A549 treated with CORT108297 at 1 μM for 4 hours (cell line): Measurements from ENCODE around the gene CAMTA2. TPM values are rescaled to one million over a fixed set of nuclear protein-coding genes. Genes with fewer than 3 reads are reported as not detected.

Experiments
- total RNA-seq: library from RNA; stranded (reverse); fragments of 200-300 nt; extraction: Qiagen RNA extraction; gene quantifications from 5 replicates; pipeline ENCODE4 v1.2.3, GENCODE V29; 2022

Gene CAMTA2, protein sequence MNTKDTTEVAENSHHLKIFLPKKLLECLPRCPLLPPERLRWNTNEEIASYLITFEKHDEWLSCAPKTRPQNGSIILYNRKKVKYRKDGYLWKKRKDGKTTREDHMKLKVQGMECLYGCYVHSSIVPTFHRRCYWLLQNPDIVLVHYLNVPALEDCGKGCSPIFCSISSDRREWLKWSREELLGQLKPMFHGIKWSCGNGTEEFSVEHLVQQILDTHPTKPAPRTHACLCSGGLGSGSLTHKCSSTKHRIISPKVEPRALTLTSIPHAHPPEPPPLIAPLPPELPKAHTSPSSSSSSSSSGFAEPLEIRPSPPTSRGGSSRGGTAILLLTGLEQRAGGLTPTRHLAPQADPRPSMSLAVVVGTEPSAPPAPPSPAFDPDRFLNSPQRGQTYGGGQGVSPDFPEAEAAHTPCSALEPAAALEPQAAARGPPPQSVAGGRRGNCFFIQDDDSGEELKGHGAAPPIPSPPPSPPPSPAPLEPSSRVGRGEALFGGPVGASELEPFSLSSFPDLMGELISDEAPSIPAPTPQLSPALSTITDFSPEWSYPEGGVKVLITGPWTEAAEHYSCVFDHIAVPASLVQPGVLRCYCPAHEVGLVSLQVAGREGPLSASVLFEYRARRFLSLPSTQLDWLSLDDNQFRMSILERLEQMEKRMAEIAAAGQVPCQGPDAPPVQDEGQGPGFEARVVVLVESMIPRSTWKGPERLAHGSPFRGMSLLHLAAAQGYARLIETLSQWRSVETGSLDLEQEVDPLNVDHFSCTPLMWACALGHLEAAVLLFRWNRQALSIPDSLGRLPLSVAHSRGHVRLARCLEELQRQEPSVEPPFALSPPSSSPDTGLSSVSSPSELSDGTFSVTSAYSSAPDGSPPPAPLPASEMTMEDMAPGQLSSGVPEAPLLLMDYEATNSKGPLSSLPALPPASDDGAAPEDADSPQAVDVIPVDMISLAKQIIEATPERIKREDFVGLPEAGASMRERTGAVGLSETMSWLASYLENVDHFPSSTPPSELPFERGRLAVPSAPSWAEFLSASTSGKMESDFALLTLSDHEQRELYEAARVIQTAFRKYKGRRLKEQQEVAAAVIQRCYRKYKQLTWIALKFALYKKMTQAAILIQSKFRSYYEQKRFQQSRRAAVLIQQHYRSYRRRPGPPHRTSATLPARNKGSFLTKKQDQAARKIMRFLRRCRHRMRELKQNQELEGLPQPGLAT
- 29.0 to 37.2 TPM (median 36.7 TPM) in 5 replicates for total RNA-seq

DNA sequence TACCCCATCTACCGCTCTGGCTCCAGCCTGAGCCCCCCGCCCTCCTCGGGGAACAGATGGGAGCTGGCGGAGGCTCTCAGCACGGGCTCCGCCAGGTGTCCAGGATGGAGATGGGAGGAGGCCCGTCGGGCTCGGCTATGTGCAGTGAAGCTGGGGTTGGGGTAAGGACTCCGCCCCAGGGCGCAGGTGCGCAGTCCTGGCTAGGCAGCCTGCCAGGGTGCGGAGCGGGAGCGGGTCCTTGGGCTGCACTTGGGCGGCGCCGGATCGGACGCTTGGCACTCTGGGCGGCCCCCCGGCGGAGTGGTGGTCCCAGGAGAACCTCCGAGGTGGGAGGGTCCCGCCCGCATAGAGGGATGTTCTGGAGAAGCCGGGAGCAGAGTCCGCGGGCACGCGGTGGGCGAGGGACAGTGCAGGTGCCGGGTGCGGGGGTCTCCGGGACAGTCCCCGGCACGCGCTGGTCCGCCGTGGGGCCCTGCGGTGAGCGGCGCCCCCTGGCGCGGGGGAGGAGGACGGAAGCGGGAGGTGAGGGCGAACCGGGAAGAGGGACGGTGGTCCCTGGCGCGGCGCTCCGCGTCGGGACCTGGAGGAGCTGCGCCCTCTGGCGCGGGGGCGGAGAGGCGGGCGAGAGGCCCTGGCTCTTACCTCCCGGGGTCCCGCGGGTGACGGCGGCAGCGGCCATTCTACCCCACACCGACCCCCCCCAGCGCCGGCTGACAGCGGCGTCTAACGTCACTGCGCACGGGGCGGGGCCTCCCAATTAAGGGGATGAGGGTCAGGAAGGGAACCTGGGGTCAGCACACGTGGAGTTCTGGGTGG, at the start of gene CAMTA2:
Gene CAMTA2, minus strand, starts transcription at position 725 of the 816 bp plus-strand sequence. CDS start 1,453 bp downstream, outside the sequence.

DNA sequence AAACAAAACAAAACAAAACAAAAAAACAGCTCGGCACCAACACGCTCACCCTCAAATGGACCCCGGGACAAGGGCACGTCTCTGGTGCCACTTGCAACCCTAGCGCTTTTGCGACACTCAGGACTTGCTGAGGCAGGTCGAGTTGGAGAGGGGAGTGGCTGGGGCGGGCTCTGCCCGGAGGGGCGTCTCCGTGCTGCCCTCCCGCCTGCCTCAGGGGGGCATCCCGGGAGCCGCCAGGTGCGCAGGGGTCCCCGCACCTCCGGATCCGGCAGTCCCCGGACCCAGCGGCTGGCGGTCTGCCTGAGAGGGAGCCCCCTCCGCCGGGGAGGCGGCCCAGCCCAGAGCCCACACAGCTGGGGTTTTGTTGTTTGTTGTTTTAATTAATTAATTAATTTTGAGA, 47.8 kb upstream of the CAMTA2 start, which contains the start of gene SLC52A1:
Gene SLC52A1, minus strand, starts transcription at position 112 of the 400 bp plus-strand sequence. CDS start 820 bp downstream, outside the sequence.

DNA sequence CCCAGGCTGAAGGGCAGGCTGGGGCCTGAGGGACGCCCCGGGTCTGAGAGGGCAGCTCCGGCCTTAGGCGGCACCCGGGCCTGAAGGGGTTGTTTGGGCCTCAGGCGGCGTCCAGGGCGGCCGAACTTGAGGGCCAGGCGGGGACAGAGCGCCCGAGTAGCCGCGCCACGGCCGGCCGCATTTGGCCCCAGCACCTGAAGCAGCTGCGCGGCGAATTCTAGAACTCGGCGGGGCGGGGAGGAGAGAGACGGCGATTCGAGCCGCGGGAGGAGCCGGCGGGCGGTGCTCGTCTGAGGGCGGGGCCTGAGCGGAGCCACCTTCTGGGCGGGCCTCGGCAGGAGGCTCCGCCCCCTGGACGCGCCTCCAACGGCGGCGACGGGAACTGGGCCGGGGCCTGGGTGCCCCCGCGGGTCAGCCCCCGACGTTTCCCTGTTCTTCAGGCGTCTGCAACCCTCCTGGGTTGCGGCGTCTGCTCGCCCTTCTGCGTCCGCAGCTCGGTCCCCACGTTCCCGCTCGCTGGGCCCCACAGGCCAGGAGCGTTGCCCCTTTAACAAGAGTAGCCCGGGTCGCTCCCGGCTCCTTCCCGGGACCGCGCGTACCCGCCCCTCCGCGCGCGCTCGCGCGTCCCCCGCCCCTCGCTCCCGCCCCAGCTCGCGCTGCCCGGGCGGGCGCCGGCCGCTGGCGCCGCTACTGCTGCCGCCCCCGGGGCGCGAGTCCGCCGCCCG, 10.0 kb upstream of the CAMTA2 start, which contains the start of the genes INCA1 and KIF1C:
Gene INCA1, minus strand, starts transcription at position 221 of the 725 bp plus-strand sequence. CDS start 3,085 bp downstream, outside the sequence.
Gene KIF1C, plus strand, starts transcription at position 649 of the 725 bp plus-strand sequence. CDS start 2,297 bp downstream, outside the sequence.

DNA sequence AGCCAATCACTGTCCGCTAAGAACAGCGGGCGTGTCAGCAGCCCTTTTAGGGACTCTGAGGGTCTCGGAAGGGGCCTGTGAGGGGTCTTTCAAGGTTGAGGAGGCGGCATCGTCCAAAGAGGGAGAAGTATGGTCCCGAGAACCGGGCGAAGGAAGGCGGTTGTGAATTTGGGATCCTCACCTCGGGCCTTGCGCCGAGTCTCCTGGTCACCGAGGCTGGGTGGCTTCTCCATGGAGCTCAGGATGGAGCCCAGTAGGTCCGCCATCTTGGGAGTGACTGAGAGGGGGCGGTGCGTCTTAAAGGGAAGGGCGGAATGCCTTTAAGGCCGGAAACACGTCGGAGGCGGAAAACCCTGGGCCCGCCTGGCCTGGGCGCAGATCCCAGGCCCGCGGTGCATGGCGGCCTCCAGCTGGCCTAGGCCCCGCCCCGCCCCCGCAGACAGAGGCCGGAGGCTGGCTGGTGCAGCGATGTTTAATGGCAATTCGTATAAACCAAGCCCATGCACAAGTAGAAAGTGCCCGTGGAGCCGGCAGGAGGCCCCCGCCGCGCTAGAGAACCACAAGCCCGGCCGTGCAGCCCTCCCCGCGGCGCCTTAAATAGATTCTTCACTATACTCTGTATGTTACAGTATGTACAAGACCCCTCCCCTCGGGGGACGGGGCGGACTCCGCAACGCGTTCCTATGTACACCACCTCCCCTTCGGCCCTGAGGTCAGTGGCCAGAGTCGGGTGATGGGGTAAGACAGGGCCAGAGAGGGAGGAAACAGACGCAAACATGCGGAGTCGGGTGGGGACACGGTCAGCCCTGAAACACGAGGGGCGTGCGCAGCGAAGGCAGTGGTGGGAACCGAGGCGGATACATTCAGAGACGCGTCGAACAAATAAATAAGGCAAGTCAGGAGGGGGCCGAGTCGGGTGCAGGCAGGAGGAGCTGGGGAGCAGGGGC, 19.7 kb downstream of the CAMTA2 start, which contains the start of gene SPAG7:
Gene SPAG7, minus strand, starts transcription at position 279 of the 947 bp plus-strand sequence. Its CDS starts 13 bp downstream, at position 266.

DNA sequence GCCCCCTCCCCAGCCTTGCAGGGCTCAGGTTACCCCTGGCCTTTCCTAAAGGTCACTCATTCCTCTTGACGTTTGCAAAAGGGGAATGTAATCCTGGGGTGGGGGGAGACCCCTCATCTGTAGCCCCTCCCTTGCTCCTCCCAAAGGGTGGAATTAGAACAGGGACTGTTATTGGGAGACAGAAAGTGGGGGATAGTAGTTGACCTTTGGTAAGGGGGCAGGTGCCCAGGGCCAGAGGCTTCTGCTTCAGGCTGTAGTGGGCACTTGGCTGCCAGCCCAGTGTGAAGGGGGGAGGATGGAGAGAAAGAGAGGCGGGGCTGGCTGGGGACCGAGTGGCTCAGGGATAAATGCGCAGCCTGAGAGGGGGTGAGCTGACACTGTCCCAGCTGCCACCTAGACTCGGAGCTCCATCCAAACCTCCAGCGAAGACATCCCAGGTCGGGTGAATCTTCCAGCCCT, 36.7 kb downstream of the CAMTA2 start, which contains the start of gene ENO3:
Gene ENO3, plus strand, starts transcription at position 374 of the 459 bp plus-strand sequence. CDS start 711 bp downstream, outside the sequence.

DNA sequence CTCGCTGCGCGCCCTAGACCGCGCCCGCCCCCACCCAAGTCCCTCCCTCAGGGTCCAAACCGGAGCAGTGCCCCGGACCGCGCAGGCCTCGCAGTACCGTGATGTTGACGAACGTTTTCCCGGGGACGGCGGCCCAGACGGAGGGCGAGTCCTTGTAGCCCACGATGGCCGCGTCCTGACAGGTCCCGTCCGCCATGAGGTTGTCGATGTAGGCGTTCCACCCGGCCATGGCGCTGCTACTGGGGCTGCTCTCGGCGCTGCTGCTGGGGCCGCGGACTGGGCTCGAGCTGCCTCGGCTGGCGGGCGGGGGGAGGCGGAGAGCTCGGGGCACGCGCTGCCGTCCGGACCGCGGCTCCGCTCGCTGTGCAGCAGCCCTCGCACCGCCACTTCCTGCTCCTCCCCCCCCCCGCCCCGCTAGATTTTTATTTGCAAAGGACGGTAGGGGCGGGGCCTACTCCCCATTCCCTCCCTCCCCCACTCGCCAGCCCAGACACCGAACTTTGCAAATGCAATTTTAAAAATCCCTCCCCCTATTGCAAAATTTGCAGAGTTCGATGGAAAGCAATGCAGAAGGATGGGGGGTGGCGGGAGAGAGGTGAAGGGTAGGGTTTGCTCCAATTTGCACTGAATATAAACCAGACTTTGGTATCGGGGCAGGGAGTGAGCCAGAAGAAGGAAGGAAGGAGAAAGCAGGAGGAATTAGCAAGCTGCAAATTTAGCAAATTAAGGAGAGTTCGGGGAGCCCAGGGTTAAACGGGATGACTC, 39.1 kb downstream of the CAMTA2 start, which contains the start of gene PFN1:
Gene PFN1, minus strand, starts transcription at position 365 of the 765 bp plus-strand sequence. Its CDS starts 136 bp downstream, at position 229.

DNA sequence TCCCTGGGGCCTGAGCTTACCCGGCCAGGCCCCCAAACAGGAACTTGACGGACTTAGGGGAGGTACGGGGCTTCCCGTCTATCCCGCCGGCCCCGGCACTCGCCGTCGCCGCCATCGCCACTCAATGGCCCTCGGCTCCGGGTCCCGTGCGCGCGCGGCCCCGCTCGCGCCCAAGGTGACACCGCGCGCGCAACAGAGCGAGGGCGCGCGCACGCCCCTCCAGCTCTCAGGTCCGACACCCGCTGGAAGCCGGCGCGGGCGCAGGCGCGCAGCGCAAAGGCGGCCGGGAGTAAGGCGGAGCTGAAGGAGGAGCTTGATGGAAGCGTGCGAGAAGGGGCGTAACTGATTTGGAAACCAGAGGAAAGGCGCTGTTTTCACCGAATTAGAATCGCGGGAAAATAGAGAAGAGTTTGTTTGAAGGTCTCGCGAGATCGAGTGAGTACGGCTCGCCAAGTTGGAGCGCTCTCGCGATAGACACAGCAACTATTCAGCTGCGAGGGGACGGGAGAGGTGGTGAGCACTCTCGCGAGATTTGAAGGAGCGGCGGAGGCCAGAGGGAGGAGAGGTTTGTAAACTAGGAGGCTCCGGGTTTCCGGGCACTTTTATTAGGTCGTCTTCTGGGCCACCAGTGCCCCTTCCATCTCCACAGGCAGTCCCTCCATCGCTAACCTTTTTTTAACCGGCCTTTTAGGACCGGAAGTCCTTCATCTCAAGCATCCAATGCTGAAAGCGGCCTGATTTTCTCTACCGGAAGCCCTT, 47.5 kb downstream of the CAMTA2 start, which contains the start of the genes RNF167 and SLC25A11:
Gene RNF167, plus strand, starts transcription at position 473 of the 759 bp plus-strand sequence. CDS start 642 bp downstream, outside the sequence.
Gene SLC25A11, minus strand, starts transcription at position 251 of the 759 bp plus-strand sequence. Its CDS starts 136 bp downstream, at position 115.

DNA sequence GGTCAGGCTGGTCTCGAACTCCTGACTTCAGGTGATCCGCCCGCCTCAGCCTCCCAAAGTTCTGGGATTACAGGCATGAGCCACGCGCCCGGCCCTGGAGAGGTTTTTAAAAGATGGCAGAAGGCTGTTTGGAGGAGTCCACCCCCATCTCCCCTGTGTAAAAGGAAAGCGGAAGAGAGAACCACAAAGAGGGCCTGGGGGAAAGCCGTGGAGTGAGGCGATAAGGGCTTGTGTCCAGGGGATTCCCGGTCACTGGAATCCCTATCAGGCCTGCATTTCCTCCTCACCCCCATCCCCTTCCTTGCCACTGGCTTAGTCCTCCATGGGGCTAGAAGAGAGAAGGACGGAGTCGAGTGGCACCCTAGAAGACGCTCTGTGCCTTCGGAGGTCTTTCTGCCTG, 55.5 kb downstream of the CAMTA2 start, which contains the start of gene GP1BA:
Gene GP1BA, plus strand, starts transcription at position 315 of the 400 bp plus-strand sequence. CDS start 328 bp downstream, outside the sequence.

Other genes with a start within 250 kb of the CAMTA2 start
- gene ZMYND15, start 247.8 kb downstream of the CAMTA2 start, total RNA-seq, result 0.24 to 0.91 TPM (median 0.52 TPM) in 5 replicates
- gene CXCL16, start 247.7 kb downstream of the CAMTA2 start, total RNA-seq, result 15.4 to 19.5 TPM (median 18.5 TPM) in 5 replicates
- 0.51 to 1.2 TPM (median 0.90 TPM) in 5 replicates for gene TM4SF5, start 215.8 kb downstream of the CAMTA2 start, total RNA-seq
- gene VMO1, start 201.3 kb downstream of the CAMTA2 start, total RNA-seq, result 0.43 to 1.5 TPM (median 0.96 TPM) in 5 replicates
- 0.07 TPM in 1 of 5 replicates, not detected in the others for gene GLTPD2, start 198.7 kb downstream of the CAMTA2 start, total RNA-seq
- gene PSMB6, start 191.5 kb downstream of the CAMTA2 start, total RNA-seq, result 464 to 503 TPM (median 498 TPM) in 5 replicates
- gene PLD2, start 180.5 kb downstream of the CAMTA2 start, total RNA-seq, result 19.1 to 29.3 TPM (median 26.6 TPM) in 5 replicates
- 48.2 to 67.7 TPM (median 63.4 TPM) in 5 replicates for gene MINK1, start 154.3 kb downstream of the CAMTA2 start, total RNA-seq
- 0.22 to 0.52 TPM (median 0.25 TPM) in 5 replicates for gene C17orf107, start 88.1 kb downstream of the CAMTA2 start, total RNA-seq
- 0.06 to 0.13 TPM (median 0.08 TPM) in 5 replicates for gene CHRNE, start 84.6 kb downstream of the CAMTA2 start, total RNA-seq
- gene GP1BA, start 55.4 kb downstream of the CAMTA2 start, total RNA-seq, result not detected in 5 replicates
- 54.2 to 84.3 TPM (median 79.0 TPM) in 5 replicates for gene SLC25A11, start 47.6 kb downstream of the CAMTA2 start, total RNA-seq
- 95.0 to 148 TPM (median 130 TPM) in 5 replicates for gene RNF167, start 47.4 kb downstream of the CAMTA2 start, total RNA-seq
- 2,450 to 3,030 TPM (median 2,898 TPM) in 5 replicates for gene PFN1, start 39.1 kb downstream of the CAMTA2 start, total RNA-seq
- gene ENO3, start 36.6 kb downstream of the CAMTA2 start, total RNA-seq, result 48.1 to 62.8 TPM (median 53.1 TPM) in 5 replicates
- gene SPAG7, start 19.9 kb downstream of the CAMTA2 start, total RNA-seq, result 69.8 to 97.7 TPM (median 74.9 TPM) in 5 replicates
- 1.3 to 1.7 TPM (median 1.4 TPM) in 5 replicates for gene INCA1, start 9.8 kb upstream of the CAMTA2 start, total RNA-seq
- 98.6 to 114 TPM (median 107 TPM) in 5 replicates for gene KIF1C, start 10.3 kb upstream of the CAMTA2 start, total RNA-seq
- gene SLC52A1, start 47.8 kb upstream of the CAMTA2 start, total RNA-seq, result 0.44 to 1.2 TPM (median 0.95 TPM) in 5 replicates
- 0.80 to 1.1 TPM (median 0.93 TPM) in 5 replicates for gene ZFP3, start 90.8 kb upstream of the CAMTA2 start, total RNA-seq
- gene ZNF232, start 124.2 kb upstream of the CAMTA2 start, total RNA-seq, result 3.6 to 4.3 TPM (median 4.1 TPM) in 5 replicates
- 0.01 to 0.05 TPM (median 0.02 TPM) in 5 replicates for gene USP6, start 128.4 kb upstream of the CAMTA2 start, total RNA-seq
- 1.2 to 1.8 TPM (median 1.5 TPM) in 5 replicates for gene ZNF594, start 204.2 kb upstream of the CAMTA2 start, total RNA-seq
- gene SCIMP, start 247.2 kb upstream of the CAMTA2 start, total RNA-seq, result not detected in 5 replicates